Measurements from ENCODE around the gene NXPE1. TPM values are rescaled to one million over a fixed set of nuclear protein-coding genes. Genes with fewer than 3 reads are reported as not detected.
"Not testable (repeated sequence)": the region's sequence is repeated elsewhere in the genome, so short reads cannot be mapped to it uniquely, and the experiment has no call there.

NXPE1 gene
- total and polyA plus RNA-seq, 2 donors (not counting 1 experiment from before 2014, with no cell fraction given): not detected

- Histone ChIP-seq H3K9me3 (ENCODE audit: control insufficient read depth, insufficient read depth, low read depth, low read length) (no peaks in the 10 kb centered on the region), H3K36me3 (ENCODE audit: control insufficient read depth, insufficient read depth, low read length) (no peaks in the 10 kb centered on the region), H3K79me2 (ENCODE audit: control insufficient read depth, insufficient read depth, low read length) (no peaks in the 10 kb centered on the region), H3K9ac (ENCODE audit: insufficient read depth, low read length) (no peak overlapping the region), H3K4me1 (ENCODE audit: control insufficient read depth, extremely low read depth, insufficient read depth, low read length) (no peaks in the 10 kb centered on the region), H3K4me3 (replicated peaks in 1 of 4; ENCODE audit: control extremely low read depth in 1 of 4, insufficient read depth in 1 of 4, low read depth in 3 of 4, low read length in 4 of 4) (no peak overlapping the region), H3K27me3 (ENCODE audit: control insufficient read depth, insufficient read depth, low read length) (no peaks in the 10 kb centered on the region), H4K20me1 (ENCODE audit: control insufficient read depth, extremely low read depth, insufficient read depth, low read length) (no peaks in the 10 kb centered on the region), H3K4me2 (ENCODE audit: extremely low read depth, insufficient read depth, low read length) (no peak overlapping the region), H3K27ac (ENCODE audit: insufficient read depth, low read length) (no peak overlapping the region), H2AFZ (ENCODE audit: low read length) (no peak overlapping the region)
- no peak for DNase-seq (ENCODE audit: low read depth in 2 of 2)
- TF ChIP-seq CTCF (conservative IDR thresholded peaks at IDR 0.05 in 1 of 2, IDR thresholded peaks at IDR 0.05 in 1 of 2; ENCODE audit: low read depth in 1 of 2, low read length in 2 of 2) (no peak), EZH2 (IDR thresholded peaks at IDR 0.05; ENCODE audit: low read length, missing control alignments) (no peak)
Observed at GRCh38 chr11:114605370-114605769, 45.7 kb upstream of the NXPE1 start.

- Histone ChIP-seq H3K27ac (ENCODE audit: insufficient read depth, low read length) (no peak overlapping the region), H2AFZ (ENCODE audit: low read length) (no peak overlapping the region), H3K4me3 (replicated peaks in 1 of 4; ENCODE audit: control extremely low read depth in 1 of 4, insufficient read depth in 1 of 4, low read depth in 3 of 4, low read length in 4 of 4) (no peak overlapping the region), H3K4me2 (ENCODE audit: extremely low read depth, insufficient read depth, low read length) (no peak overlapping the region), H3K36me3 (ENCODE audit: control insufficient read depth, insufficient read depth, low read length) (no peaks in the 10 kb centered on the region), H3K4me1 (ENCODE audit: control insufficient read depth, extremely low read depth, insufficient read depth, low read length) (no peaks in the 10 kb centered on the region), H3K27me3 (ENCODE audit: control insufficient read depth, insufficient read depth, low read length) (no peaks in the 10 kb centered on the region), H3K79me2 (ENCODE audit: control insufficient read depth, insufficient read depth, low read length) (no peaks in the 10 kb centered on the region), H3K9me3 (ENCODE audit: control insufficient read depth, insufficient read depth, low read depth, low read length) (no peaks in the 10 kb centered on the region), H3K9ac (ENCODE audit: insufficient read depth, low read length) (no peak overlapping the region), H4K20me1 (ENCODE audit: control insufficient read depth, extremely low read depth, insufficient read depth, low read length) (no peaks in the 10 kb centered on the region)
- DNase-seq (ENCODE audit: low read depth in 2 of 2): no peak
- no peak for TF ChIP-seq CTCF (conservative IDR thresholded peaks at IDR 0.05 in 1 of 2, IDR thresholded peaks at IDR 0.05 in 1 of 2; ENCODE audit: low read depth in 1 of 2, low read length in 2 of 2)
- TF ChIP-seq EZH2 (IDR thresholded peaks at IDR 0.05; ENCODE audit: low read length, missing control alignments): no peak
Observed at GRCh38 chr11:114604886-114605285, 45.2 kb upstream of the NXPE1 start.

GRCh38 chr11:114604179-114604813, 44.6 kb upstream of the NXPE1 start:
- H3K4me2 ChIP-seq (ENCODE audit: extremely low read depth, insufficient read depth, low read length): no peak overlapping the region
- no peaks in the 10 kb centered on the region for H3K27me3 ChIP-seq (ENCODE audit: control insufficient read depth, insufficient read depth, low read length)
- no peak for DNase-seq (ENCODE audit: low read depth in 2 of 2)
- no peak overlapping the region for H3K27ac ChIP-seq (ENCODE audit: insufficient read depth, low read length)
- no peaks in the 10 kb centered on the region for H3K4me1 ChIP-seq (ENCODE audit: control insufficient read depth, extremely low read depth, insufficient read depth, low read length)
- no peak overlapping the region for H2AFZ ChIP-seq (ENCODE audit: low read length)
- no peak overlapping the region for H3K9ac ChIP-seq (ENCODE audit: insufficient read depth, low read length)
- no peaks in the 10 kb centered on the region for H3K36me3 ChIP-seq (ENCODE audit: control insufficient read depth, insufficient read depth, low read length)
- H3K4me3 ChIP-seq (replicated peaks in 1 of 4; ENCODE audit: control extremely low read depth in 1 of 4, insufficient read depth in 1 of 4, low read depth in 3 of 4, low read length in 4 of 4): no peak overlapping the region
- no peaks in the 10 kb centered on the region for H4K20me1 ChIP-seq (ENCODE audit: control insufficient read depth, extremely low read depth, insufficient read depth, low read length)
- no peaks in the 10 kb centered on the region for H3K9me3 ChIP-seq (ENCODE audit: control insufficient read depth, insufficient read depth, low read depth, low read length)
- no peaks in the 10 kb centered on the region for H3K79me2 ChIP-seq (ENCODE audit: control insufficient read depth, insufficient read depth, low read length)
- TF ChIP-seq CTCF (conservative IDR thresholded peaks at IDR 0.05 in 1 of 2, IDR thresholded peaks at IDR 0.05 in 1 of 2; ENCODE audit: low read depth in 1 of 2, low read length in 2 of 2): no peak
- no peak for TF ChIP-seq EZH2 (IDR thresholded peaks at IDR 0.05; ENCODE audit: low read length, missing control alignments)

- H3K27me3 ChIP-seq (ENCODE audit: control insufficient read depth, insufficient read depth, low read length); H3K79me2 ChIP-seq (ENCODE audit: control insufficient read depth, insufficient read depth, low read length); H3K4me1 ChIP-seq (ENCODE audit: control insufficient read depth, extremely low read depth, insufficient read depth, low read length); H2AFZ ChIP-seq (ENCODE audit: low read length); DNase-seq (ENCODE audit: low read depth in 2 of 2); H3K4me2 ChIP-seq (ENCODE audit: extremely low read depth, insufficient read depth, low read length); H3K9ac ChIP-seq (ENCODE audit: insufficient read depth, low read length); H4K20me1 ChIP-seq (ENCODE audit: control insufficient read depth, extremely low read depth, insufficient read depth, low read length); H3K27ac ChIP-seq (ENCODE audit: insufficient read depth, low read length); H3K9me3 ChIP-seq (ENCODE audit: control insufficient read depth, insufficient read depth, low read depth, low read length); H3K4me3 ChIP-seq (replicated peaks in 1 of 4; ENCODE audit: control extremely low read depth in 1 of 4, insufficient read depth in 1 of 4, low read depth in 3 of 4, low read length in 4 of 4); H3K36me3 ChIP-seq (ENCODE audit: control insufficient read depth, insufficient read depth, low read length): not testable (repeated sequence)
Observed at GRCh38 chr11:114603151-114603550, 43.5 kb upstream of the NXPE1 start.
